NCI-H2107 treated with DMSO at 0.1 percent for 48 hours (cell line): ENCODE results near the gene SLBP.

Experiments
- DNase-seq: peaks from one replicate; lab custom pipeline; 2025; ENCODE audit not compliant: unreplicated experiment; lab: John Stamatoyannopoulos, UW

The SLBP gene

DNA sequence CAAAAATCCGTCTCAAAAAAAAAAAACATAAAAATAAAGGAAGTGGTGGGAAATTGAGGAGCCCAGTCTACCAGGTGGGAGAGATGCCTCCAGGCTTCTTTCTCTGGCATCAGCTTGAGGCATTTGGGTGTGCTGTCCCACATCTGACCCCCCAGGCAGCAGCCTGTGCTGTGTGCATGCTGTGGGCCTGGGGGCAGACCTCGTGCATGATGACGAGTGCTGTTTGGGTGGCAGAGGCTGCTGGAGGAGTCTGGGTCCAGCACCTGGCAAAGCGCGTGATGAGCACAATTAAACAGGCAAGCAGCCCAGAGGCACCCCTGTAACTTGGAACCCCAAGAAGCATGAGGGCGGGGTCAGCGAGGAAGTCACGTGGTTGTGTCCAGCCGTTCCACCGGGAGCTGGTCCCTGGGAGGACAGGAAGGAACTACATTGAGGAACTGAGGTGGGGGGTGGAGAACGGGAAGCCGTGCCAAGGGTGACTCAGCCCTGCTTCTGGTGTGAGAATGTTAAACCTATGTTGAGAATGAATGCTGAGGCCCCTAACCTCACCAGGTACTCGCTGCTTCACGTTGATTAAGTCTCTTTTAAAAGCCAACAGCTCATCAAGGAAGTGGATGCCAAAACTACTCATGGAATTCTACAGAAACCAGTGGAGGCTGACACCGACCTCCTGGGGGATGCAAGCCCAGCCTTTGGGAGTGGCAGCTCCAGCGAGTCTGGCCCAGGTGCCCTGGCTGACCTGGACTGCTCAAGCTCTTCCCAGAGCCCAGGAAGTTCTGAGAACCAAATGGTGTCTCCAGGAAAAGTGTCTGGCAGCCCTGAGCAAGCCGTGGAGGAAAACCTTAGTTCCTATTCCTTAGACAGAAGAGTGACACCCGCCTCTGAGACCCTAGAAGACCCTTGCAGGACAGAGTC lies 15.3 kb upstream of the SLBP start:
- no peak for DNase-seq

DNA sequence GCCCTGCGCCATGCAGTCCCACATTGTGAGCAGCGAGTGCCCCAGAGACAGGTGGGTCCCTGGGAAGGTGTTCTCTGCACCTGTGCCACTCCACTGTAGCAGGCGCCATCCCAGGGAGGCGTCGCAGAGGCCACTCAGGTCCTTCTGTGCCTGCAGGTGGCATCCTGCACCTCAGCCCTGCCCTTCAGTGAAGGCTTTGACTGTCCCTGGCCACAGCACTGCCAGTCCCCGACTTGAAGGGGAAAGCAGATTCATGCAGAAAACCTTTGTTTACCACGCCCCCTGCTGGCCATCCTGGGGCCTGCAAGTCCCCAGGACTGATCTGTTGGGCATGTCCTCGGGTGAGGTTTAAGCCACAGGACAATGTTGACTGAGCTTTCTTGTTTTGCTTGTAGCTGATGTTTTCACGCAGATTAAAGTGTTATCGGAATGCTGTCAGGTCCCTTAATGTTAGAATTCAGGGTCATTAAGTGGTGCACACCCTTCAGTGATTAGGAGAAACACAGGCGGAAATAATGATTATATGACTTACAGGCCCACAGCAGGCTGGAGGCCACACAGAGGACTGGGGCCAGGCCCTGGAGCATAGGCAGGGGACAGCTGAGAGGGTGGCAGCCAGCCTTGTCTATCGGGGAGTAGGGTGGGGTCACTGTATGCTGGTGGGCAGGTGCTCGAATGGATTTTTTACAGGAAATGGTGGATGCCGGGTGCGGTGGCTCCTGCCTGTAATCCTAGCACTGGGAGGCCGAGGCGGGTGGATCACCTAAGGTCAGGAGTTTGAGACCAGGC lies 14.2 kb upstream of the SLBP start:
- peak; percentile 24 for DNase-seq

DNA sequence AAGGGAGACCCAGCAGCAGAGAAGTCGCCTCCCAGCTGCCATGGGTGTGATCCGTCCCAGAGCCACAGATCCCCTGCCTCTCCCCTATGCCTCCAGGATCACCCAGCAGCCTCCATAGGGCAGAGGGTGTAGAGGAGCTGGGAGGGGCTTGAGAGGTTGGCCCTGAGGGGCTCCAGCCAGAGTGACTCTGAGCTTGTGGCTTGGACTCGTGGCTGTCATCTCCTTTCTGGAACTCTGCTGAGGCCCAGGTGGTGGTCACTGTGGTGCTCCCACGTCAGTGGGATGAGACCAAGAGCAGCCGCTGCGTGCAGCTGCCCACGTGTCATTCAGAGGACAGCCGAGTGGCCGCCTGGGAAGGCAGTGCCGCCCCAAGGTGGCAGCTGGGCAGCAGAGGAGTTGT lies 13.4 kb upstream of the SLBP start:
- no peak for DNase-seq

DNA sequence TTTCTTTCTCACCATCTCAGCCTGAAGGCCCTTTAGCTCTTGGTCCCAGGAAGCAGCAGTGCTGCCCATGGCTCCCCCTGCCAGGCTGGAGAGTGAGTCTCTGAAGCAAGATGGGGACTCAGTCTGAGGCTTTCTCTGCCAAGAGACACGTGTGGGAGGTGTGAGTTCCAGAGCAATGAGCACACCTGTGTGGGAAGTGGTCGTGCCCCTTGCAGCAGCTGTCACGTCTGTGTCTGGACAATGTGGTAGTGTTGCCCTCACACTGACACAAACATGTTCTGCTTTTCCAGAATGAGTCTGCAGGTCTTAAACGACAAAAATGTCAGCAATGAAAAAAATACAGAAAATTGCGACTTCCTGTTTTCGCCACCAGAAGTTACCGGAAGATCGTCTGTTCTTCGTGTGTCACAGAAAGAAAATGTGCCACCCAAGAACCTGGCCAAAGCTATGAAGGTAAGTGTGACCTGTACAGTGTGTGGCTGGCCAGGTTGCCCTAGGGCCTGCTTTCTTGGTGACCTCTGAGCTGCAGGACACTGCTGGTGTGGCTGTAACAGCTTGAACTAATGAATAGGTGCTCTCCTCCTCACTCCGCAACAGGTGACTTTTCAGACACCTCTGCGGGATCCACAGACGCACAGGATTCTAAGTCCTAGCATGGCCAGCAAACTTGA lies 11.1 kb upstream of the SLBP start:
- DNase-seq, result no peak

DNA sequence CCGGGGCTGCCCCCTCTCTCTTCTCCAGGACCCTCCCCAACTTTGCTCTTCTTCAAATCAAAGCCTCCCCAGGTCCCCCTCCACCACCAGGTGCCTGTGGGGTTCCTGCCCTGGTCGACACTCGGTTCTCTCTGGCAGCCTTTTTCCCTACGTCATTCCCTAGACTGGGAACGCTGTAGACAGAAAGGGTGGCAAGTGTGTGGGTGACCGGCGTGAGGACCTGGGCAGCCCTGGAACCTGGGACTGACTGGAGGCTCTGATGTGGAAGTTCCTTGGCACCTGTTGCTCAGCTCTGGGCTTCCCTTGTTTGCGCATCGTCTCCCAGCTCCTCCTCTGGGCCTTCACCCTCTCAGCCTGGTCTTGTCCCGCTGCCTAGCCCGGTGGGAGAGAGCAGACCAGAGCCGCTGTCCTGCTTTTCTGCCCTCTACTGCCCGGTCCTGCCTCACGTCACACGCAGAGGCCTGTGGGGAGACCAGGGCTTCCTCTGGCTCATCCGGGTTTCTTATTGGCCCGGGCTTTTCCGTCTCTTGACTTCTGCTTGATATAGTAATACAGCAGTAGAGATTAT lies 10.5 kb upstream of the SLBP start:
- no peak for DNase-seq

DNA sequence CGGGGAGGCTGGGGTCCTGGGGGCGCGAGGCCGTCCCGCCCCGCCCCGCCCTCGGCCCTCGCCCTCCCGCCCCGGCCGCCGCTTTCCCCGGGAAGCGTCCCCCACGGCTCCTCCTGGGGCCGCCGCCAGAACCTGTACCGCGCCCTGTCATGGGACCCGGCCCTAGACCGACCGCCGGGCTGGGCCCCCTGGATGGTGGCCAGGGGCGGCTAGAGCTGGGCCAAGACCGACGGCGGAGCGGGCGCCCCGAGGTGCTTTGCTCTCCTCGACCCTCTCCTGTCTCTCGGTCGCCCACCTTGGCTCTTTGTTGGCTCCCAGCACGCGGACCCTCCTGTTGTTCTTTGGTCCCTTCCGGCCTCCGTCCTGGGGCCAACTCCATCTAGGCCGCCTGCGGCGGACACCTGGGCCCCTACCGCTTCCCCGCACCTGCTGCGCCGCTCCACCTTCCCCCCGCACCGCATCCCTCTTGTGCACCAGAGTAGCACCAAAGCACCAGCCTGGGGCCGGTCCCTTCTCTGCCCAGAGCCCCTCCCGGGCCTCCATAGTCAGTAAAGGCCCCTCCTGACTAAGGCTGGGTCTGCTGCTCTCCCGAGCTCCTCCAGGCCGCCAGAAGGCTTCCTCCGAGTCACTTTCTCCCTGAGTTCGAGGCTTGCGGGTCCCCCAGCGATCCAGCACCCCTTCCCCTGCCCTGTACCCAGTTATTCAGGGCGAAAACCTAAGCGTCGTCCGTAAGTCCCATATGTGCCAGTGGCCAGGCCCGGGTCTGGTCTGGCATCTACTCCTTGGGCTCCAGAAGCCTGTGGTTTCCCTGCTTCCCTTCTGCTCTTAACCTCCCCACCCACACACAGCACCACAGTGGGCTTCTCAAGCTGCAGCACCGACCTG lies 9.8 kb upstream of the SLBP start:
- no peak for DNase-seq

DNA sequence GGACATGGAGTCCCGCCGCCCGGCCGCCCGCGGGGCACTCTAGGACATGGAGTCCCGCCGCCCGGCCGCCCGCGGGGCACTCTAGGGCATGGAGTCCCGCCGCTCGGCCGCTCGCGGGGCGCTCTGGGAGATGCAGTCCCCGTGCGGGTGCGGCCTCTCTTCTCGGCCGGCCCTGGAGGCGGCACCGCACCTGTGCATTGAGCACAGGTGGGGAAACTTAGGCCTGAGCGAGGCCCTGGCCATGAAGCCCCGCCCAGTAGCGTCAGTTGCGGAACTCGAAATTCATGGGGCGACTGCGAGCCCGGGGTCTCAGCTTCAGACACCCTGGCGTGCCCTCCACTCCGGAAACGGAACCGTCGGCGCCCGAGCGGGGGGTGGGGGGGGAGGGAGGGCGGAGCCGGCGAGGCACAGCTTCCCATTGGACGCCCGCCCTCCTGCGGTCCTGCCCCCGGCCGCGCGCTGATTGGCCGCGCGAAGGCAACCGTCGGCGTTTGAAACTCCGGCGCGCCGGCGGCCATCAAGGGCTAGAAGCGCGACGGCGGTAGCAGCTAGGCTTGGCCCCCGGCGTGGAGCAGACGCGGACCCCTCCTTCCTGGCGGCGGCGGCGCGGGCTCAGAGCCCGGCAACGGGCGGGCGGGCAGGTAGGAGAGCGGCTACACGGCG lies 9.0 kb upstream of the SLBP start, which contains the start of the genes TACC3 and TMEM129:
Gene TACC3, plus strand, starts transcription at position 519 of the 663 bp plus-strand sequence. CDS start 1,901 bp downstream, outside the sequence.
Gene TMEM129, minus strand, starts transcription at position 321 of the 663 bp plus-strand sequence. CDS start 486 bp downstream, outside the sequence.
- peak; percentile 73 for DNase-seq

DNA sequence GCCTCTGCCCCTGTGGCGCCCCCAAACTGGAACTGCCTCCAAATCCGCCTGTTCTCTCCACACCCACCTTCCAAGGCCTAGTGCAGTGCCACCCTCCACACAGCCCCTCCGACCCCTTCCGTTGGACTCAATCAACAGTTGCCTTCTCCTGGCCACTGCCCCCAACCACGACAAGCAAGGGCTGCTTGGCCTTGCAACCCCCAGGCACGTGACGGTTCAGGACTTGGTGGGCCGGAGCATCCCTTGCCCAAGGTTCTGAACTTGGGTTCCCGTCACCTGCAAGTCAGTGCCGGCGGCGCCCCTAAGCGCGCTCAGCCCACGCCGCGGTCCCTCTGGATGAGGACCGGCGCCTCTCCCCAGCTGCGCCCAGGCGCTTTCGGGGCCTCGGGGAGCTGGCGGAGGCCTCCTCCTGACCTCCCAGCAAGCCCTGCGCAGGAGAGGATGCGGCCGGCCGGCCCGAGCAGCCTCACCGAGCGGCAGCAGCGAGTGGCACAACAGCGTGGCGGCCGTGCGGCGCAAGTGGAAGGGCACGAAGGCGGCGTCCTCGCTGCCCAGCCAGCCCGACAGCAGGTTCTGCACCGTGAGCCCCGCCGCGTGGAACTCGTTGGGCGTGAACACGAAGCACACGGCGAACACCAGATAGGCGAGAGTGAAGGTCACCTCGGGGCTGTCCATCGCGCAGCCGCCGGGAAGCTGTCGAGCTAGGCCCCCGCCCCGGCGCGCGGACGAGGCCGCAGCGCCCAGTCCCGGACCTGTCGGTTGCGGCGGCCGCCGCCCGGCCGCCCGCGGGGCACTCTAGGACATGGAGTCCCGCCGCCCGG lies 8.3 kb upstream of the SLBP start:
- DNase-seq, result no peak

DNA sequence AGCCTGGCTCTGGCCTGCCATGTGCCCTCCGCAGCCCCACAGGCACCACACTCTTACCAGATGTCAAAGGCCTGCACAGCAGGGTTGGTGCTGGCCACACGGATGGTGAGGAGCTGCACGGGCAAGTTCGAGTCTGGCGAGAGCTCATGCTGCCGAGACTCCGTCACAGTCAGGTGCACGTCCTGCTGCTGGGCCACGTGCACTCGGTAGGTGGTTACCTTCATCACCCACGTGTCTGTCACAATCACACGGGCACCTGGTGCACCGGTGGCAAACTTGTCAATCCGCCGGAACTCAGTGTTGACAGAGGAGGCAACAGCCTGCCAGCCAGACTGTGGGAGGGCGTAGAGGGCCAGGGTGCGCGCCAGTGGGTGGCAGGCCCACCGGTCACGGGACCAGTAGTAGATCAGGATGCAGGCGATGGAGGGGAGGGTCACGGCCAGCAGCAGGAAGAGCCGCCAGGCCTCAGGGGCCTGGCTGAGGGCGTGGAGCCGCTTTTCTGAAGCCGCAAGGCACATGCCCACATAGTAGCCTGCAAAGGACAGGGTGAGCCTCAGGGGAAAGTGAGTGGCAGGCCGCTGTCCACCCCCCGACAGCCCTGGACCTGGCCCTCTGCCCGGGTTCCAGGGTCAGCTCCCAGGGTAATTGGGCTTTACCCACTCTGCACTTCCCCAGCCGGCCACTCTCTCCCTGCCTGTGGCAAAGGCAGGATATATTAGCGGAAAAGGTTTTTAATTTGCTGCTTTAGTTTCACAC lies 6.2 kb upstream of the SLBP start:
- DNase-seq, result no peak

DNA sequence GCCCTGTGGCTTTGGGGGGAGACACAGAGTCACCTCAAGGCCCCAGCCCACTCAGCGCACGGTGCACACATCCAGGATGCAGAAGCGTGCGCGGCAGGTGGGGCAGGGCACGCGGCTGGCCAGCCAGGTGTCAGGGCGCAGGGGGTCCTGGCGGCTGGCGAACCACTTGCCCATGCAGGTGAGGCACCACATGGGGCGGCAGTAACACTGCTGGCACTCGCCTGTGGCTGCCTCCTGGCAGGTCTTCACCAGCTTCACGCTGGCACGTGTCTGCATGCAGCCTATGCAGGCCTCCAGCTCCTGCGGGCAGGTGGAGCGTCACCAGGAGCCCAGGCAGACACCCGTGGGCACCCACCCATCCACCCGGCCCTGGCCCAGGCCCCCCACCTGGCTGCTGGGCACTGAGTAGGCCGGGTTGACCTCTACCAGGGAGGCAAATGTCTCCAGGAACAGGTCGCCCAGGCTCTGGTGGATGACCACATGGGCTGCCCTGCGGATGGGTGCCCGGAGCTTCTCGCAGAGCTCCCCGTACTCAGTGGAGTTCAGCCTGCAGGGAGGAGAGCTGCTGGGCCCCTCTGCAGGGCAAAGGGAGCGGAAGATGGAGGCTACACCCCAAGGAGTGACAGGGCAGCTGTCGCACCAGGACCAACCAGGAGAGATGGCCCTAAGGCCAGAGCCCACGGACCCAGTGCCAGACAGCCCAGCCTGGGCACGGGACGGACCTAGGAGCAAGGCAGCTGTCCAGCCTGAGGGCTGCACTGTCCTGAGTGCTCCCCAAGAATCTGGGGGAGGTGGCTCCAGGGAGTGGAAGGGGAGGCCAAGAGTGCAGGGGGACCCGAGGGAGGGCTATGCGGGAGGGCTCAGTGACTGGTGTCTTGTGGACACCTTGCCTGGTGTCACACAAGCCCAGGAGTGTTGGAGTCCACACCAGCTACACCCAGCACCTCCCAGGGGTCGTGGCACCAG lies 5.3 kb upstream of the SLBP start:
- peak; percentile 24 for DNase-seq

DNA sequence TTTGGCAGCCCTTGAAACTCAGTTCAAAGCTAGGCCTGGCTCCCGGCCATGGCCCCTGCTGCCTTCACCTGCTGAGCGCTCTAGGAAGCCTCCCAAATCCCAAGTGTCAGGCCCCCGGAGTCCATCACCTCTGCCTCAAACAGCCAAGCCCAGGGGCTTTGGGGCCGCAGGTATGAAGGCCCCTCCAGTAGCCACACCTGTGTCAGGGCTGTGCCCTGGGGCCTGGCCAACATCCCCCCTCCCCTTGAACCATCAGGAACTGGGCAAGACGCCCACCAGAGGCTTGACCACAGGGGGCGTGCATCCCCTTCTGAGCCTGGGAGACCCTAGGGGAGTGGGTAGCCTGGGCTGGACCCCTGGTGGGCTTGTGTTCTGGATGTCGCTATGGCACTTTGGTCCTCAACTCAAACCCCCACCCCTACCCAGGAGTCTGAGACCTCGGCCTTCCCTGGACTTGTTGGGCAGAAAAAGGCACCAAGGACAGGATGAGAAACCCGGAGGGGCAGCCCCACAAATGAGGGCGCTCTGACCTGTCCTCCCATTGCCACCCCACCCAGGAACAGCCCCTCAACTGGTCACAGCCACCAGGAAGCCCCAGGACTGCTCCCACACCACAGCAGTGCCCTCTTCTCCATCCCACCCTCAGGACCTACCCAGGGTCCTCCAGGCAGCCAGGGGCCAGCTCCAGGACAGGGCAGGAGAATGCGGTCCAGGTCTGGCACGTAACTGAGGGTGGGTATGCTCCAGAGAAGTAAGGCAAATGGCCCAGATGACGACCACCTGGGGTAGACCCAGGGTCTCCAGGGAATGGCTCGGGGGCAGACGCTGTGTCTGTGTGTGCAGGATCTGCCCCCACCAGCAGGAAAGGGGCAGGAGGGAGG lies 4.2 kb upstream of the SLBP start:
- DNase-seq, result no peak

DNA sequence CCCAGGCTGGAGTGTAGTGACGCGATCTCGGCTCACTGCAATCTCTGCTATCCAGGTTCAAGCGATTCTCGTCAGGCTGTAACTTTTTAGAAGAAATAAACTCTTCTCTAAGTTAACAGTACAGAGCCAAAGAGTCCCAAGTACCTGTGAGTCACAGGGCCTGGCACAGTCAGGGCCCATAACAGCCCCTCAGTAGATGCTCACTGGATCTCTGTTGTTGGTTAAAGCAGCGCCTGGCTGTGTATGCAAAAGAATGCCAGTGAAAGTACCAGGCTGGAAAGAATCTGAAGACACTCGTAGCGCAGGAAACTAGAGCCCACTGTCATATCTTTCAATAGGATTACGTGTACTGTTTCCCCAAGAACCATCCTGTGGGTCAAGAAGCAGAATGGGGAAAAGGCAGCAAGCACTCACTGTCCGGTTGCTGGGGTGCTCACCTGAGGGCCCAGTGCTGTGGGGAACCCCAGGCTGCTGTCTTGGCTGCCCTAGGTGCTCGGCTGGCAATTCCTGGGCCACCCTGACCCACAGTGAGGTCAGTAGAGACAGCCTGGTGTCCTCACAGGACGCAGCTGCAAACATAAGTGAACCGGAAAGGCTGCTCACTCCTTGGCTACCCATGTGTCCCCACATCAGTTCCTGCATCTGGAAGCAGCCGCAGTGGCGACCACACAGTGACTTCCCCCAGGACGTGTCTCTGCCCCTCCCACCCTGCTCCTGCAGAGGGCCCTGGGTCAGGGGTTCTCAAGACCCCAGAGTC lies 3.1 kb upstream of the SLBP start:
- DNase-seq, result no peak

DNA sequence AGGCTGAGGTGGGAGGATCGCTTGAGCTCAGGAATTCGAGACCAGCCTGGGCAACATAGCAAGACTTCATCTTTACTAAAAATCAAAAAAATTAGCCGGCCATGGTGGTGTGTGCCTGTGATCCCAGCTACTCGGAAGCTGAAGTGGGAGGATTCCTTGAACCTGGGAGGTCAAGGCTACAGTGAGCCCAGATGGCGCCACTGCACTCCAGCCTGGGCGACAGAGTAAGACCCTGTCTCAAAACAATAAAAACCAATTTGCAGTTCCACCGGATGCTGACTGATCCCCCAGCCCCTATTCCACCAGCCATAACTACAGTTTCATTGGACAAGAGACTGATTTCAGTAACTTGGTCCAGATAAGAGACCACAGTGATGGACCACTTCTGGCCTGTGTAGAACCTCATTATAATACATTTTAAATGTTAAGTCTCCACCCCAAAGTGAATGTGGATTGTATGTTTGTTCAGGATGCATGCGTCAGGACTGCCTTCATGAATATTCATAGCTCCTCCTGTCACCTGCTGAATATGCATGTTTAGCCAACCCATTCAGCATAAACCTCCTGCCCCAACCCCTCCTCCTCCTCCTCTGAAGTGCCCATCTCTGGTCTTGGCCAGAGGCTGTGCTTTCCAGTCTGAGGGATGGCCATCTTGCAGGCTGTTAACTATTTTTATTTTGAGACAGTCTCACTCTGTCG lies 2.3 kb upstream of the SLBP start:
- no peak for DNase-seq
